Liver (tissue), 9 donors: ENCODE results near the gene GRB14. TPM values are rescaled to one million over a fixed set of nuclear protein-coding genes. Genes with fewer than 3 reads are reported as not detected.

ENCODE experiments used
- DNase-seq: peaks from one replicate; pipeline ENCODE4 v3.0.0-alpha.2; 2017; ENCODE audit warnings: low spot score
- H3K27ac ChIP-seq, 2 donors: one replicate each; pipeline ENCODE4 v1.7.0; 2013; ENCODE audit warnings: inconsistent platforms in 2 of 2, low read length in 2 of 2, control low read depth in 1 of 2, low read depth in 1 of 2, mild to moderate bottlenecking in 1 of 2
- H3K27me3 ChIP-seq, 4 donors: one replicate each; pipeline versions ENCODE4 v1.6.1 to v1.7.0; 2013; ENCODE audit warnings: low read length in 3 of 4, inconsistent platforms in 1 of 4, mild to moderate bottlenecking in 1 of 4, moderate library complexity in 1 of 4; ENCODE audit not compliant: control insufficient read depth in 4 of 4, insufficient read depth in 4 of 4
- H3K36me3 ChIP-seq, 4 donors: one replicate each; pipeline versions ENCODE4 v1.6.1 to v1.7.0; 2013; ENCODE audit warnings: low read length in 3 of 4, mild to moderate bottlenecking in 3 of 4, low read depth in 1 of 4, moderate library complexity in 1 of 4; ENCODE audit not compliant: control insufficient read depth in 4 of 4, insufficient read depth in 3 of 4
- H3K4me1 ChIP-seq, 4 donors: one replicate each; pipeline versions ENCODE4 v1.6.1 to v1.7.0; 2013; ENCODE audit warnings: low read length in 3 of 4, mild to moderate bottlenecking in 3 of 4, moderate library complexity in 1 of 4; ENCODE audit not compliant: control insufficient read depth in 4 of 4, insufficient read depth in 4 of 4
- H3K4me3 ChIP-seq, 3 donors: one replicate each; pipeline versions ENCODE4 v1.6.1 to v1.7.0; 2013; ENCODE audit warnings: low read length in 3 of 3, control low read depth in 1 of 3, low read depth in 1 of 3, mild to moderate bottlenecking in 1 of 3
- H3K9ac ChIP-seq, 2 donors: one replicate each; pipeline ENCODE4 v1.7.0; 2013; ENCODE audit warnings: low read length in 2 of 2, mild to moderate bottlenecking in 2 of 2, moderate library complexity in 2 of 2, control low read depth in 1 of 2, low read depth in 1 of 2
- H3K9me3 ChIP-seq, 4 donors: one replicate each; pipeline versions ENCODE4 v1.6.1 to v1.7.0; 2013; ENCODE audit warnings: low read length in 3 of 4; ENCODE audit not compliant: control insufficient read depth in 4 of 4
- ATF3 ChIP-seq: IDR thresholded peaks from 2 replicates; pipeline ENCODE4 v1.6.1; 2016; ENCODE audit warnings: antibody characterized with exemption
- EGR1 ChIP-seq, 2 donors: IDR thresholded peaks; 2 replicates each; pipeline ENCODE4 v1.6.1; 2016 to 2018; ENCODE audit warnings: antibody characterized with exemption in 2 of 2, low read depth in 2 of 2
- FOXA1 ChIP-seq: IDR thresholded peaks from 2 replicates; pipeline ENCODE4 v1.6.1; 2016; ENCODE audit warnings: antibody characterized with exemption
- HNF4G ChIP-seq: IDR thresholded peaks from 2 replicates; pipeline ENCODE4 v1.6.1; 2016; ENCODE audit warnings: antibody characterized with exemption
- SP1 ChIP-seq: IDR thresholded peaks from 2 replicates; pipeline ENCODE4 v1.6.1; 2018; ENCODE audit warnings: antibody characterized with exemption, mild to moderate bottlenecking
- TAF1 ChIP-seq: conservative IDR thresholded peaks from 2 replicates; pipeline ENCODE4 v1.6.1; 2016; ENCODE audit warnings: antibody characterized with exemption, mild to moderate bottlenecking
- YY1 ChIP-seq: IDR thresholded peaks from 2 replicates; pipeline ENCODE4 v1.6.1; 2016; ENCODE audit warnings: antibody characterized with exemption, mild to moderate bottlenecking
- WGBS: extraction: QIAGEN DNeasy Blood & Tissue Kit; methylation state at CpG from one replicate; pipeline ENCODE4 v1.1.7; 2013; 5-methylcytosine and 5-hydroxymethylcytosine counted together
- polyA plus RNA-seq, 2 donors: library from polyadenylated mRNA; stranded (reverse) in 1 of 2; unstranded in 1 of 2; fragments of 200-250 nt in 1 of 2; fragments of >200 nt in 1 of 2; fragmentation: Nextera tagmentation in 1 of 2; extraction: Ambion mirVana in 1 of 2; gene quantifications; one replicate each; pipeline versions ENCODE4 v1.2.1 to v1.2.3, GENCODE V29; 2013 to 2015
- total RNA-seq, 2 donors: library from RNA; depleted of rRNA; stranded (reverse); fragments of >200 nt; gene quantifications; one replicate each; pipeline ENCODE4 v1.2.3, GENCODE V29; 2014
- donor health status: healthy.
- donor health status: healthy.
- donor health status: healthy.
- donor health status: healthy.
- donor health status: healthy.

Gene GRB14
- total and polyA plus RNA-seq, 4 donors = 1.0 to 119 (median 33.0) TPM

DNA sequence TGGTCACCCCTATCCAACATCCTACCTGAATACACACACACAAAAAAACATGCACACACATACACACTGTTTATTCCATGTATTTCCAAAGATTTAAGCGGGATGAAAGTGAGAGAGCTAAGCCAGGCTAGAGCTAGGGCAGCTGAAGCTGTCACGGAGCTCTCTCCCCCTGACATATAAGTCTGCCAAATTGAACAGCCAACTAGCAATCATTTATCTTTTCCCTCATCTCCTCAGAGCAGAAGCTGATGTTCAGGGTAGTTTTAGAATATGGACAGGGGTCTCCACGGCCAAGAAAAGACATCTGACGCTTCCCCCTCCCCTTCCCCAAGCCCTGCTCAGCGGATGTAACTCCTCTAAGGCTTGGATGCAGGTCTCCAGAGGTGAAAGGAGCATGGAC, 171.6 kb downstream of the GRB14 start:
- H3K27ac ChIP-seq = no peak overlapping the region
- no peaks in the 10 kb centered on the region for H3K4me1 ChIP-seq
- TF ChIP-seq ATF3 = no peak
- no peak for TF ChIP-seq HNF4G
- TF ChIP-seq TAF1 = no peak
- no peaks in the 10 kb centered on the region for H3K36me3 ChIP-seq
- H3K9me3 ChIP-seq = no peaks in the 10 kb centered on the region
- H3K9ac ChIP-seq = no peak overlapping the region
- 75% methylated on average over 5 of the region's 5 CpGs for WGBS
- H3K27me3 ChIP-seq = peaks cover 0 to 2% (median 0%) of the 10 kb centered on the region in 4 donors
- no peak overlapping the region for H3K4me3 ChIP-seq
- DNase-seq = no peak

GRCh38 chr2:164447660-164448059, 173.6 kb downstream of the GRB14 start:
- H3K9ac ChIP-seq = no peak overlapping the region
- 82% methylated on average over 5 of the region's 5 CpGs for WGBS
- TF ChIP-seq TAF1 (no peak), YY1 (no peak), EGR1 (IDR thresholded peaks at IDR 0.05; ENCODE audit: low read depth in 2 of 2) (no peak), ATF3 (no peak), SP1 (no peak), FOXA1 (no peak)
- DNase-seq = no peak
- no peak overlapping the region for H3K4me3 ChIP-seq
- no peaks in the 10 kb centered on the region for H3K9me3 ChIP-seq
- peaks cover 0 to 2% (median 0%) of the 10 kb centered on the region in 4 donors for H3K27me3 ChIP-seq
- H3K4me1 ChIP-seq = peaks cover 0 to 6% (median 0%) of the 10 kb centered on the region in 4 donors
- no peak overlapping the region for H3K27ac ChIP-seq
- H3K36me3 ChIP-seq = no peaks in the 10 kb centered on the region

Other genes with a start within 250 kb of the GRB14 start
- gene COBLL1, start 220.3 kb upstream of the GRB14 start, total RNA-seq = 100 to 1,000 TPM in 1 of 2 donors, 10 to 100 TPM in 1; 16.3 to 114 TPM
- 10 to 100 TPM; 23.2 to 49.6 TPM for gene COBLL1, start 220.3 kb upstream of the GRB14 start, polyA plus RNA-seq